ENCODE measurements around the gene MMAB. TPM values are rescaled to one million over a fixed set of nuclear protein-coding genes. Genes with fewer than 3 reads are reported as not detected.

Gene MMAB
- total RNA-seq, 4 donors from 2014 or later: 27.3 to 80.4 (median 30.9) TPM

DNA sequence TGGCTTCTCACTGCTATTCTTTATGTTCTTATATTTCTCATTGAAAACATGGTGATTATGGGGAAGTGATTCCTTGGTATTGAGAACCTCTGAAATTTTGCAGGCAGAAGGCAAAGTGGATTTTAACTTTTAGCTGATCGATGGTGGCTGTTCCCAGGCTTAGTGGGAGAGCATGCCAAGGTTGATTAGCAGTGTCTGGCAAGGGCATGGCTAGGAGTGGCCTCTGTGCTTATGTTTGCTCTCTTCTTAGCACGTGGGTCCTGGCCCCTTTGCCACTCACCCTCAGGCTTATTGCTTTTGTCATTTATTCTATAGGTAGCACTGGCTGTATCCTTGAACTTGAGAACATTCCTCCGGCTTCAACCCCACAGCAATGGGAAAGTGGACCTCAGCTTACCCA, 2.4 kb upstream of the MMAB start:
- Histone ChIP-seq H3K4me3 (no peak overlapping the region), H3K4me1 (peaks cover 0 to 26% (median 9%) of the 10 kb centered on the region in 4 donors), H3K36me3 (peaks cover 2 to 52% (median 7%) of the 10 kb centered on the region in 3 donors), H3K9me3 (no peaks in the 10 kb centered on the region), H3K27me3 (no peaks in the 10 kb centered on the region), H3K27ac (no peak overlapping the region)
- DNase-seq (ENCODE audit: low spot score in 2 of 2): no peak
- TF ChIP-seq, protein P1, sequence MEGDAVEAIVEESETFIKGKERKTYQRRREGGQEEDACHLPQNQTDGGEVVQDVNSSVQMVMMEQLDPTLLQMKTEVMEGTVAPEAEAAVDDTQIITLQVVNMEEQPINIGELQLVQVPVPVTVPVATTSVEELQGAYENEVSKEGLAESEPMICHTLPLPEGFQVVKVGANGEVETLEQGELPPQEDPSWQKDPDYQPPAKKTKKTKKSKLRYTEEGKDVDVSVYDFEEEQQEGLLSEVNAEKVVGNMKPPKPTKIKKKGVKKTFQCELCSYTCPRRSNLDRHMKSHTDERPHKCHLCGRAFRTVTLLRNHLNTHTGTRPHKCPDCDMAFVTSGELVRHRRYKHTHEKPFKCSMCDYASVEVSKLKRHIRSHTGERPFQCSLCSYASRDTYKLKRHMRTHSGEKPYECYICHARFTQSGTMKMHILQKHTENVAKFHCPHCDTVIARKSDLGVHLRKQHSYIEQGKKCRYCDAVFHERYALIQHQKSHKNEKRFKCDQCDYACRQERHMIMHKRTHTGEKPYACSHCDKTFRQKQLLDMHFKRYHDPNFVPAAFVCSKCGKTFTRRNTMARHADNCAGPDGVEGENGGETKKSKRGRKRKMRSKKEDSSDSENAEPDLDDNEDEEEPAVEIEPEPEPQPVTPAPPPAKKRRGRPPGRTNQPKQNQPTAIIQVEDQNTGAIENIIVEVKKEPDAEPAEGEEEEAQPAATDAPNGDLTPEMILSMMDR (IDR thresholded peaks at IDR 0.05): no peak
- TF ChIP-seq POLR2A (IDR thresholded peaks at IDR 0.05): no peak
- TF ChIP-seq EP300 (IDR thresholded peaks at IDR 0.05): no peak
- WGBS, 2 donors: 85 to 86% methylated on average over 3 of the region's 3 CpGs

DNA sequence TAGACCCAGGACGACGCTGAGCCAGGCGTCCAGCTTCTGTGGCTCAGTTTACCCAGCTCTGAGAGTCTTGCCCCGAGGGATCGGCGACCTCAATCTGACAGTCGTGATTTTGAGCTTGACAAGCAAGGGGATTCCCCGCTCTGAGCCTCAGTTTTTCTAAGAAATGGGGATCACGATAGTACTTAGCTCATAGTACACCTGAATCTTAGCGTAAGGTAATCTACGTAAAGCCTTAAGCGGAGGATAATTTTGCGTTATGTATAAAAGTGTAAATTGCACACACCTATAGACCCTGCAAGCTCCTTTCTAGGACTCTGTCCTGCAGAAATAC, 575 bp upstream of the MMAB start:
- 1% methylated on average over 13 of the region's 13 CpGs for WGBS, 2 donors
- Histone ChIP-seq H3K36me3 (peaks cover 0 to 52% (median 2%) of the 10 kb centered on the region in 3 donors), H3K27ac (peak overlapping the region; percentile 28 to 94 (median 66)), H3K4me3 (peak overlapping the region; percentile 54 to 96 (median 80)), H3K9me3 (no peaks in the 10 kb centered on the region), H3K4me1 (peaks cover 0 to 26% (median 9%) of the 10 kb centered on the region in 4 donors), H3K27me3 (no peaks in the 10 kb centered on the region)
- TF ChIP-seq EP300 (IDR thresholded peaks at IDR 0.05) (no peak), POLR2A (IDR thresholded peaks at IDR 0.05) (no peak)
- TF ChIP-seq, protein P1 (IDR thresholded peaks at IDR 0.05): no peak
- no peak for DNase-seq (ENCODE audit: low spot score in 2 of 2)

DNA sequence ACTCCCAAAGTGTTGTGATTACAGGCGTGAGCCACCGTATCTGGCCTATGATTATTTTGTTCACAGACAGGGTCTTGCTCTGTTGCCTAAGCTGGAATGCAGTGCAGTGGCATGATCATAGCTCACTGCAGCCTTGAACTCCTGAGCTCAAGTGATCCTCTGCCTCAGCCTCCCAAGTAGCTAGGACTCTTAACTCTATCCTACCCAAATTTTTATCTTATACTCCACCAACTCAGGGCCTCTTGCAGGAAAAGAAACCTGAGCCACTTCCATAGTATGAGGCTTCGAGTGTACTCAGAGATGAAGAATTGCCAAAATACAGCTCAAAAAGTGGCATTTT, 828 bp downstream of the MMAB start:
- DNase-seq (ENCODE audit: low spot score in 2 of 2): no peak
- Histone ChIP-seq H3K4me1 (peaks cover 0 to 26% (median 9%) of the 10 kb centered on the region in 4 donors), H3K4me3 (peak overlapping the region; percentile 67 to 96 (median 80)), H3K9me3 (no peaks in the 10 kb centered on the region), H3K27ac (peak overlapping the region in 3 of 4 donors; percentile 85 to 94 (median 89)), H3K27me3 (no peaks in the 10 kb centered on the region), H3K36me3 (peaks cover 0 to 52% (median 2%) of the 10 kb centered on the region in 3 donors)
- TF ChIP-seq EP300 (IDR thresholded peaks at IDR 0.05): no peak
- TF ChIP-seq, protein P1 (IDR thresholded peaks at IDR 0.05): no peak
- TF ChIP-seq POLR2A (IDR thresholded peaks at IDR 0.05): no peak
- 50 to 56% methylated on average over 3 of the region's 3 CpGs for WGBS, 2 donors

DNA sequence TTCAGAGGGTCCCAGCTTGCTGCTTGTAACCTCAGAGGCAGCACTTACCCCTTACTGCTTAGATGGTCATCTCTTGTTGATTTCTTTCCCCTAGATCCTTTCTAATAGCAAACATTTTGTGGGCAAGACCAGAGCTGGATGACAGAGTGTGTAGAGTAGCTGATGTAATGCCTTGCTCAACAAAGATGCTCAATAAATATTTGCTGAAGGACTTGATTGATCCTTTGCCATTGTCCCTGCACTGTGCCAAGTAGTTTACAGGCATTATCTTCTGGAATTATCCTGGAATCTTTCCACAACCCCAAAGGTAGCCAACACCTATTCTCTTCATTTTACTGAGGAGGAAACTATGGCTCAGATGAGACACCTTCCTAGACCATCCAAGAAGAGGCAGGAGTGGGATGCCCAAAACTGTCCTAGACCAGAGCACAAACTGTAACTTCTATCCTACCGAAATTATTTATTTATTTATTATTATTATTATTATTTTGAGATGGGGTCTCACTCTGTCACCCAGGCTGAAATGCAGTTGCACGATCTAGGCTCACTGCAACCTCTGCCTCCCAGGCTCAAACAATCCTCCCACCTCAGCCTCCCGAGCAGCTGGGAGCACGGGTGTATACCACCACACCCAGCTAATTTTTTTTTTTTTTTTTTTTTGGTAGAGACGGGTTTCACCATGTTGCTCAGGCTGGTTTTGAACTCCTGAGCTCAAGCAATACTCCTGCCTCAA, 1.4 kb downstream of the MMAB start:
- TF ChIP-seq EP300 (IDR thresholded peaks at IDR 0.05): no peak
- no peak for TF ChIP-seq POLR2A (IDR thresholded peaks at IDR 0.05)
- TF ChIP-seq, protein P1 (IDR thresholded peaks at IDR 0.05): no peak
- Histone ChIP-seq H3K4me1 (peaks cover 0 to 26% (median 9%) of the 10 kb centered on the region in 4 donors), H3K36me3 (peaks cover 0 to 52% (median 0%) of the 10 kb centered on the region in 3 donors), H3K27ac (peak overlapping the region in 2 of 4 donors; percentile 89 to 94), H3K27me3 (no peaks in the 10 kb centered on the region), H3K4me3 (no peak overlapping the region), H3K9me3 (no peaks in the 10 kb centered on the region)
- no peak for DNase-seq (ENCODE audit: low spot score in 2 of 2)
- WGBS, 2 donors: 73 to 77% methylated on average over 5 of the region's 5 CpGs

DNA sequence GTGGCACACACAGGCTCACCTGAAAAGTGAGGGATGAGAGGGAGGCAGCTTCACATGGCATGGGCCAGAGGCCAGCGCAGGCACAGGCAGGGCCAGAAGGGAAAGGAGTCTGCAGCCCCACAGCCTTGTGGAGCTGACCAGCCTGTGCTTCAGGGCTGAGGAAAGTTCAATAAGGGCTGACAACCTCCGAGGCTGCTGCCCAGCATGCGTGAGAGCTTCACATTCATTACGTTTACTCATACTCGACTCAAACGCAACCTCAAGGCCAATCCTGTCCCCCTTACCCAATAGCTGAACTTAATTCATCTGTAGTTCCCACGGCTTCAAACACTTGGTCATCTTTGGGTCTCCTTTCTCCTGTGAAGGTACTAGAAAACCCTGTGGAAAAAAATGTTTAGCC, 4.8 kb downstream of the MMAB start:
- WGBS, 2 donors: 87 to 88% methylated on average over 7 of the region's 7 CpGs

More for the DNA sequence above, 4.8 kb downstream of the MMAB start:
- Histone ChIP-seq H3K36me3 (peaks cover 0 to 72% (median 0%) of the 10 kb centered on the region in 3 donors), H3K4me3 (no peak overlapping the region), H3K27ac (no peak overlapping the region), H3K4me1 (peaks cover 0 to 21% (median 0%) of the 10 kb centered on the region in 4 donors), H3K27me3 (no peaks in the 10 kb centered on the region), H3K9me3 (no peaks in the 10 kb centered on the region)
- DNase-seq (ENCODE audit: low spot score in 2 of 2): no peak
- TF ChIP-seq, protein P1 (IDR thresholded peaks at IDR 0.05): no peak
- TF ChIP-seq POLR2A (IDR thresholded peaks at IDR 0.05) (no peak), EP300 (IDR thresholded peaks at IDR 0.05) (no peak)

Data from tibial nerve (tissue), 4 donors.